ENCODE data around the gene KSR2.
"Not testable (repeated sequence)": the region's sequence is repeated elsewhere in the genome, so short reads cannot be mapped to it uniquely, and the experiment has no call there.

- TF ChIP-seq CTCF (IDR thresholded peaks at IDR 0.05); TCF7L2 (IDR thresholded peaks at IDR 0.05; ENCODE audit: low read depth, low read length): not testable (repeated sequence)
These were observed 222.4 kb downstream of the KSR2 start for GRCh38 chr12:117746358-117746757.
